ENCODE results near the gene MAPK10.

Gene MAPK10

DNA sequence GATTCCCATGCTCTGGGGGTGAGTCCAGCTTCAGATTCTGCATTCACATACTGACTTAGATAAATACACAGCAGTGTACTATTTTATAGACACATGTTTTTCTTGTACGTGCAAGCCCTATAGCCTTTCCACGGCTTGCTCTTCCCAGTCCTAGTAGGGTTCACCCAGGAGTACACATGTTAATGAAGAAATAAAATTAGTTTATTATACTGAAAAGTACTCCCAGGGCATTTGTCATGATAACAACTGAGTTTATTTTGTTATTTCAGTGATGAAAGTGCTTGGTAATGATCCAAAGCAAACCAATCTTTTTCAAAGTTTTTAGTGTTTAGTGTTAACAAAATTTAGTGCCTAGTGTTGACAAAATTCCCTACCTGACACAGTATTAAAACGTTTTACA lies 21.3 kb downstream of the MAPK10 start:
- no peak for DNase-seq

DNA sequence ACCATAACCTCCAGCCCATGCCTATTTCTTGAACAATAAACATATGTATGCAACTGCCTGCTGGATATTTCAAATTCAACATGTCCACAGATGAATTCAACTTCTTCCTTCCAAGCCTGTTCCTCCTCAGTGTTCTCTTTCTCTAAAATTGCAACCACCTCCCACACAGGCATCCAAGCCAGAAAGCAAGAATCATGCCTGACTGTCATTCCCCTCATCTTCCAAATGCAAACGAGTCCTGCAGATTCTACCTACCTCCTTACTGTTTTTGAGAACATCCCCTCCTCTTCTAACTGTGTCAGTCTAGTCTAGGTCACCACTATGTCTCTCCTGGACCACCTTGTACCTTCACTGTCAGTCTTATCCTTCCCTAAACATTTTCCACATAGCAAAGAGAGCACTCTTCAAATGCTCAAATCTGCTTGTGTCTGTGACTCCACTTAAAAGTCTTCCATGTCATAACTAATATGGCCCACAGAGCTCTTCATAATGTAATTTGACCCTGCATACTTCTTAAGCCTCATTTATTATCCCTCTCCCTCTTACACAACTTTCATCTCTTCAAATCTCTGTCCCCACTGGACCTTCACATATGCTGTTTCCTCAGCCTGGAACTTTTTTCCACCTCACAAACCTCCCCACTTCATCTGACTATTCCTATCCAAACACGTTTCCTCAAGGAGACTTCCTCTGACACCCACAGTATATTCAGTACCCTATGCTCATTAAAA lies 25.7 kb downstream of the MAPK10 start:
- DNase-seq: no peak

DNA sequence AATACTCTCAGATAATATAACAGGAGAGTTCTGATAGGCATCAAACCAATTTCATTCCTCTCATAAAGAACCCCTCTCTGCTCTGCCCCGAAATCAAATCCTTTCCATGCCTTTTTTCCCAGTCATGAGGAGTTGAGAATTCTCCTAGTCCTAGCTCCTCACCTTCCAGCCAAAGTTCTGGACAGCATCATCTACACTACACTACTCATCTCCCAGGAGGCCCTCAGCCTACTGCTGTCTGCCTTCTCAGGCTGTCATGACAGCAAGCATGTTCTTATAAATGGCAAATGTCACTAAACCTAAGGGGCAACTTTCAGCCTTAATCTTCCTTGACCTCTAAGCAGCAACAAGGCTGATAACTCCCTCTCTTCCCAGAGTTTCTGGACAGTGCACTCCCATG lies 26.6 kb downstream of the MAPK10 start:
- DNase-seq: no peak

DNA sequence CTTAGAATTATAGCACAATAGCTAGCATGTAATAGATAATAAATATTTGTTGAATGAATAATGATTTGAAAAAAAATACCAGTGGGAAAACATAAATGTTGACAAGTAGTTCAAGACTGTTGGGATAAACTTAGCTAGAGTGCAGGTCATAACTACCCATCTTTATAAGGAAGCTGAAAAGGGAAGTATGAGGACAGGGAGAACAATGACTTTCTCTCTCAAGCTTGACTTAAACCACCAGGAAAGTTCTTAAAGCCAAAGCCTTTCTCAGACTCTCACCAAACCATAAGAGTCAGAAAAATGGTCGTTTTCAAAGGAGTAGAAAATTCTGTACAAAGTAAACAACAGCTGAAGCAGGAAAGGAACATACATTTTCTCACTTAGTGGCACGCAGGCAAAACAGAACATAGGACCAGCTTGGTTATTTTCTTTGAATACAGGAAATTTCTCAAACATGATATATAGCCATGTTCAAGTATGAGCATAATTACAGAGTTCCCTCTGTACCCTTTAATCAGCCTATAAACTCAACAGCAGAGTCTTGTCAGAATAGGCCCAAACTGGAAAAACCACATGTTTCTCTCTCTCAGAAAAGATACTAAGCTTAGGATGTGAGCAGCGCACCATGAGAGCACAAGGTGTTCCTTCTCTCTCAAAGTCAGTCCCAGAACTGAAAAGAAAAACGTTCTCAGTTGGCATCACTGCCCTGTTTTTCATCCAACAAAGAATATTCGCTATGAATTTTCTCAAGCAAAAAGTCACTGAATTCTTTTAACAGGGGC lies 28.7 kb downstream of the MAPK10 start:
- peak; percentile 35 to 45 for DNase-seq

DNA sequence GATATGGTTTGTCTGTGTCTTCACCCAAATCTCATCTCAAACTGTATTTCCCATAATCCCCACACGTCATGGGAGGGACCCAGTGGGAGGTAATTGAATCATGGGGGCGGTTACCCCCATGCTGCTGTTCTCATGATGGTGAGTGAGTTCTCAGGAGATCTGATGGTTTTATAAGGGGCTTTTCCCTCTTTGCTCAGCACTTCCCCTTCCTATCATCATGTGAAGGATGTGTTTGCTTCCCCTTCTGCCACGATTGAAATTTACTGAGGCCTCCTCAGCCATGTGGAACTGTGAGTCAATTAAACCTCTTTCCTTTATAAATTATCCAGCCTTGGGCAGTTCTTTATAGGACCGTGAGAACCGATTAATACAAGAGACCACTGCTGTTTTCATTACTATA lies 29.4 kb downstream of the MAPK10 start:
- DNase-seq: peak; percentile 42 to 61

DNA sequence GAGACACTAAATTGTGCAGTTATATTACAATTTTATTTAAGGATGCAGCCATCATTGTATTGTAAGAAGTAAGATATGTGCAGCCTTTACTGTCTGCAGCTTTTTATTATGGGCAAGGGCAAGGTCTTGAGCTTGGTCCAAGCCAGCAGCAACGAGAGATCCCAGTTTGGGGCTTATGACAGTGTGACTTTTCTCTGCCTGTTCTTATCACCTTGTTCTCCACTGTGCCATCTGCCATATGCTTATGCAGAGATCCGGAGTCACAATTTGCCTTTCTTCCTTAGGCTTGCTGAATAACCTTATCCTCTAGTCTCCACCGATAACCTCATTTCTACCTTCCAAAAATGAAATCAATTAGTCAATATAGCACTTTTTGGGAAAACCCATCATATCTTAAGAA lies 30.4 kb downstream of the MAPK10 start:
- no peak for DNase-seq

DNA sequence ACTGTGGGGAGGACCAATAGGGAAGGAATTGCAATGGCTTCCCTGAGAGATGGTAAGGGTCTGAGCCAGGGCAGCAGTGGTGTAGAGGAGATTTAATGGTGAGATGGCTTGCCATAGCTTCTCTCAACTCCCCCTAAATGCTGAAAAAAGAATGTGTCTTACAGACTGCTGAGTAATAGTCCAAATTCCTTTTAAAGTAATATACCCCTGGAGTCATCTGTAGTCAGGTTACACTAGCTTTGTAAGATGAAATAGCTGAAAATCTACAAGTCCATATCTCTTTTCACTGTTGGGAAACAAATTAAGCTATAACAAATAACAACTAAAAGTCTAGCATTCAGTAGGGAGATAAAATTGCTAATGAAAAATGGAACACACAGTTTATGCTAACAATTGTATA lies 33.5 kb downstream of the MAPK10 start:
- DNase-seq: no peak

DNA sequence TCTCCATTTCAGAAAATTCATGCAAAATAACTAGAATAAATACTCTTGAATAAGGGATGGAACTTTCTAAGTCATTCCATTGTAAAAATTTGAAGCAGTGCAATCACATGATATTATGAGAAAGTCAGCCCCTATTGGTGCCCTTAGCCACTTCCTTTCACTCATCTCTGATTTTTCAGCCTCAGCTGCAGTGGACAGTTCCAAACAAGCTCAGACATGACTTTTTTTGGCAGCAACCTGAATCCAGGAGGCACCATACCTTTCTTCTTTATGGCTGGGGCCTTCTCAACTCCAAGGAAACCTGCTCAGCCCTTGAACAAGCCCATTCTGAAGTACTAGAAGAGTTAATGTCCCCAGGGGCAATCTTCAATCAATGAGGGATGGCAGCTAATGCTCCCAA lies 40.5 kb downstream of the MAPK10 start:
- DNase-seq: no peak

DNA sequence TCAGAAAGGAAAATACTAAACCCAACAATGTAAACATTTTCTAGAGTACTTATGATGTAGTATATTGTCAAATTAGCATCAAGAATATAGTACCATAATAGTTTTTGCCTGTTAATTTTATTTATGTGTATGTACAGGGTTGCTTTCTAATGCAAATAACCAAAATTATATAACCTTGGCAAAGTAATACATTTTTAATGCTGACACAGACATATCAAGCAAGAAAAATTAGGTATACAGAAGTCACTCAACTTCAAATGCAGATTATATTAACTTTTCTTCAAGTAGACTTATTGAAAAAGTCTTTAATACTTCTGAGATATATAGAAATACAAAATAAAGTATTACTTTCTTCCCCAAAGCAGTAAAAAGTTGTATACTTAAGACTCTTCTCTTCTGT lies 44.3 kb downstream of the MAPK10 start:
- no peak for DNase-seq

DNA sequence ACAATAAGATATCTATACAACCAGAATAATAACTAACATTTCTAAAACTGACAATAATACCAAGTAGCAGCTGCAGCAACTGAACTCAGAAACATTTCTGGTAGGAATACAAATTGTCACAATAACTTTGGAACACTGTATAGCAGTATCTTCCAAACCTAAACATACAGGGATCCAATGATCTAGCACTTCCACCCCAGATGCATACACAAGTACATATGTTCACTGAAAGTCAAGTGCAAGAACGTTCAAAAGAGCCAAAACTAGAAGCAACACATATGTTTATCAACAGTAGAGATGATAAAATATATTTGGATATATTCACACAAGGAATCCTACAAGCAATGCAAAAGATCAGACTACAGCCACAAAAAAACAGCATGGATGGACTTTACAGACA lies 46.2 kb downstream of the MAPK10 start:
- DNase-seq: no peak

DNA sequence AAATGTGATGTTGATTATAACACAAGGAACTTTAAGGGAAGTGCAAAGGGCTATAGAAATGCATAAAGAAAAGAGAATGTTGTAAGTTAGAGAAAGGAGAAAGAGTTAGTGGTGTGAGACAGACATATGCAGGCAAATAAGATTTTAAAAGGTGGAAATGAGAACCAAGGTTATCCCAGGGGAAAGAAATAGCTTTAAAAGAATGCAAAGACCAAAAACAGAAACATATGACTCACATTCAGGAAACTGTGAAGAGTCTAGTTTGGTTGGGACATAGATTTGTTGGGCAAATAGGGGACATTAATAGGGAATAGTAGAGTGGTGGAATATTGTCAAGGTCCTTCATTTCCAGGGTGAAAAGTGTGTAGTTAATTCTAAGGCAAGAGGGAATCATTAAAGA lies 52.4 kb downstream of the MAPK10 start:
- DNase-seq: no peak

DNA sequence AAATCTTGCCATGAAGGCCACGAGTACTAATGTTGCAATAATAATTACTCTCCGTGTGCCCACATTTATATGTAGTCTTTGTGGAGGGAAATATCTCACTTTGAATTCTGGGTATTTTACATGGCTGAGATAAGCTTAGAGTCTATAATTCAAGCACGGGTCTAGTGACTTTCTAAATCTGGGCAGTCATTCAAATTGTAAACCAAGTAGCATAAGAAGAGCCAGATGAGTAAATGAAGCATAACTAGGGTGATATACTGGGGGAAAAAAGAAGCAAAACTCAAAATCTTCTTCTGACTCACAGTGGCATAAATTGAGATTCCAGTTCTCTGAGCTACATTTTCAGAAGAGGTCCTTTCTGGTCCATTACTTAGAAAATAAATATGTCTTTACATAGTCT lies 53.0 kb downstream of the MAPK10 start:
- no peak for DNase-seq

DNA sequence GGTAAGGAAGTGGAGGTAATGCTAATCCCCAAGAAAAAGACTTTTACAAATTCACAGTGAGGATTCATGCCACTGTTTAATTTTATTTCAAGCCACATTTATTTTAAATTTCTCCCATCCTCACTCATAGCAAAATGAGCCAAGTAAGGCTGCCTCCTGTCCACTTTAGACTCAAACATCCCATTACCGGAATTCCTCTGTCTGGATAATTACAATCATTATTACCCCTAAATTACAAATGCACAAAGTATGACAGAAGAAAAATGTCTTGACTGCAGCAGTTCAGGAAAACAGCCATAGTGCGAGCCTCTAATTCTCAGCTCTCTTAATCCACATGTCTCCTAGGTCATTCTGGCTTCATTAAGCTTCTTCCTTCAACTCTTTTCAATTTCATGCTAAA lies 57.0 kb downstream of the MAPK10 start:
- DNase-seq: no peak

DNA sequence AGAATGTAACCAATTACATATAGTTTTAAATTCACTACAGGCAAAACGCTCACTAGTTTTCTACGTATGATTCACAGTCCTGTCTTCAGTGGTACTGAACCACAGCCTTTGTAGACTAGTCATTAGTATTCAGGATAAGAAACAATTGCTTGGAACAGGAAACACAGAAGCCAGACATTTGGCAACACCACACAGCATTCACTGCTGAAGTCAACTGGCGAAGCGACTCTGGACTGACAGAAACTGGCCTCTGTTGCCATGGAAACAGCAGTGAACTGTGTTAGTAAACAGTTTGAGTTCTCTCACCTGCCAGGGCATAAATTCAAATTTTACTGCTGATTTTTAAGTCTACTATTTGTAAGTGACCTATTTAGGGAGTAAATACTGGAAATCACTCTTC lies 57.6 kb downstream of the MAPK10 start:
- DNase-seq: no peak

DNA sequence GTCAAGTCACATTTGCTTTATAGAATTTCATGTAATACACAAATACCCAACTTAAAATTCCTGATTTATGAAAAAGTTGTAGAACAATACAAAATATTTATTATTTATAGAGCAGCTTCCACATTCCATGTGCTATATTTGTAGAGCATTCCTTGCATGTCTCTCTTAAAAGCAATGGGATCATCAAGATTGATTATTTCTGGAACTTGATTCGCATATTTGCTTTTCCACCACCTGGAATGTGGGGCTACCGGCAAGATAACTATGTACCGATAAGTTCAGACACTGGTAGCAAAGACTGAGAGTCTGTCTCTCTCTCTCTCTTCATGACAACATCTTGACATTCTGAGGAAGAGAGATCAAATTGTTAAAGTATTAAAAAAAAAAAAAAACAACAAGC lies 59.3 kb downstream of the MAPK10 start:
- DNase-seq: no peak

DNA sequence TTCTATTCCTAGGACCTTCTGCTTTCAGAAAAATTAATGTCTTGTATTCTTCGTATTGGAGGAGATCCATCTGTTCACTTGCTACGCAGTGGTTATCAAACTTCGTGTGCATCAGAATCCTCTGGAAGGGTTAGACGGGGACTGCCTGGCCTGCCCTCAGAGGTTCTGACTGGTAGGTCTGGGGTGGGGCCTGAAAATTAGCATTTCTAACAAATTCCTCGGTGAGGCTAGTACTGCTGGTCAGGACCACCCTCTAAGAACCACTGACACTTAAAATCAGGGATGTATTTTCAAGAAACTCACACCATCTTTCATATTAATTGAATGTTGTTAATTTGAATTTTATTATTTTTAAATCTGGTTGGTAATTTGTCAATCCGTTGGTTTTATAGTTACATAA lies 63.0 kb downstream of the MAPK10 start:
- DNase-seq: no peak

DNA sequence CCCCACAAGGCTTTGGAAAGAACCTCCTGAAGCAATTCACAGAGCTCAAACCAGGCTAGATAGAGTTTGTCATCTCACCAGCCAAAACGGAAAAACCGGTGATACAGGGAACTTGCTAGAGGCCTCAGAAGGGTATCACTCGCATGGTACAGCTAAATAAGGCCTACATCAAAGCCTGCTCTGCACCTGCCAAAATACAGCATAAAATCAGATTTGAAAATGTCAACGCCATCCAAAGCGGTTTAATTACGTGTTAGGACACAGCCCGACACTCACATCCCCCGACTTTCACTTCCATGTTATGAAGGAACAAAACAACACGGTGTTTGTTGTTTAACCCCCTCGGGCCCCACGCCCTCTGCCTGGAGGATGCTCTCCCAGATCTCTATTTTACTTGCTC lies 65.0 kb downstream of the MAPK10 start:
- DNase-seq: no peak

DNA sequence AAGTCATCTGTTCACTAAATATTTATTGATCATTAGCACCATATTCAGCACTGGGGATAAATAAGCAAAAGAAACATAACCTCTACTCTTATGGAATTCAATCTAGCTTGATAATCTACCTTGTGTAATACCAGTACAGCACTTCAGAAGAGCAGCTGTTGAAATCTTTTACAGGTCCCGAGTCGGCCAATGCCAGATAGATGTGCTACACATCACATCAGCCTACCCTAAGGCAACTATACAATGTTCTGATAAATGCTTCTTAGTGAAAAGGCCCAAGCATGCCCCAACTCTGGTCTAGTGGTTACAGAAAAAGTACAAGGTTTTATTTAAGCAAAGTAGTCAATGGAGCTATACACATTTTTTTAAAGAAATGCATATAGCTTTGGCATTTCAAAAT lies 68.7 kb downstream of the MAPK10 start:
- no peak for DNase-seq

DNA sequence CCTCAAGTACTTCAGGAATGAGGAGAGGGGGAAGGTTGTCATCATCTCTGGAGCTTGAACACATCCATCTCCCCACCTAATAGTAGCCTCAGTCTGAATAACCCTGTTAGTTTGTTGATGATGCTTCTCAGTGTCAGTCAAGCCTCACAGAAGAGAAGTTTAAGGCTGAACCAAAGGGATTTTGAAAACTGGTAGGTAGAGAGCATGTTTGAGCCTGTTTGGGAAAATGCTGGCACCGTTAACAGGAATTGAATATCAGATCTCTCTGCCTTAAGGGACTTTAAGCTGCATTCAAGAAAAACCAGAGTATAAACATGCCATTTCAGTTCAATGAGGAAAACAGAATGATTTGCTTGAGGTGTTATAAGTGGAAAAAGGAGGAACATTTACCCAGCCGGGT lies 73.1 kb downstream of the MAPK10 start:
- no peak for DNase-seq

DNA sequence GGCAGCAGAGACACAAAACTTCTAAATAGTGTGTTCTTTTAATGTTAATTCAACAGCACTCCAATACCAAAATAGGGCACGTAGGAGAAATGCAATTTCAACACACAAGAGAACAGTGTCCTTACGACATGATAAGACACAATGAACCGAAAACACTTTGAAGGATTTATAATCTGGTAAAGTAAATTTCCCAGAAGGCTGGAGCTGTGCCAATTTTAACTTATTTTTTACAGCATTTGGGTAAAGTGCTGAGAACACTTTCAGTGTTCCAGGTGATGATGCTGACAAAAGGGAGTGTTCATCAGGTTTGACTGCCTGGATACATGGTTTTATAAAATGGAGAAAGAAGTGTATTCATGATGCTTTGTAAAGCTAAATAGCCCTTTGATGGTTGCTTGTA lies 76.5 kb downstream of the MAPK10 start:
- no peak for DNase-seq

DNA sequence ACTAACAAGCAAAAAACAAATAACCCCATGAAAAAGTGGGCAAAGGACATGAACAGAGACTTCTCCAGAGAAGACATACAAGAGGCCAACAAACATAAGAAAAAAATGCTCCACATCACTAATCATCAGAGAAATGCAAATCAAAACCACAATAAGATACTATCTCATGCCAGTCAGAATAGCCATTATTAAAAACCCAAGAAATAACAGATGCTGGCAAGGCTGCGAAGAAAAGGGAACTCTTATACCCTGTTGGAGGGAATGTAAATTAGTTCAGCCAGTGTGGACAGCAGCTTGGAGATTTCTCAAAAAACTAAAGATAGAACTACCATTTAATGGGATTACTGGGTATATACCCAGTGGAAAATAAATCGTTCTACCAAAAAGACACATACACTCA lies 79.6 kb downstream of the MAPK10 start:
- no peak for DNase-seq

DNA sequence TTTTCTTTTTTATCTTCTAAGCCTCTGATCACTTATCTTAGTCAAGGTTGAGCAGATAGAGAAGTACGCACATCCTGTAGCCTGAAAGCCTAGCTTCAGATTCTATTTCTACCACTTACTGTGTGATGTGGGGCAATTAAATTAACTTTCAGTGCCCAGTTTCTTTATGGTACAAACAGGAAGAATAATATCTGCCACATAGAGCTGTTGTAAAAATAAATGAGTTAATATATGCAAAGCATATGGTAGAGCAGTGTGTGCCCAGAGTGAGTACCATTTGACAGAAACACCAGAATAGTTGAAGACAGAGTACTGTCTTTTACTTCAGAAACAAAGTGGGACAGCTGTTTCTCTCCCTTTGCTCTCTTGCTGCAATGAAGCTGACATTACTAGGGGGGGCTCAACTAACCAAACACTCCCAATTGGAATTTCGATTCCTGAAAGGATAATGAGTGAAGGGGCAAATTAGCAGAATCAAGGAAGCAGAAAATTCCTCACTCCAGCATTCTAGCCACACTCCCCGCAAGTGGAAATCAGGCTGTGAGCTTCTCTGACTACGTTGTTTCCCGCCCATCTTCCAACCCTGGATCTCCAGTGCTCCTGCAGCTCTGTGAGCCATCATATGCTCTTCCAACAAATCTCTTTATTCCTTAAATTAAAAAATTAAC lies 80.4 kb downstream of the MAPK10 start:
- no peak for DNase-seq

DNA sequence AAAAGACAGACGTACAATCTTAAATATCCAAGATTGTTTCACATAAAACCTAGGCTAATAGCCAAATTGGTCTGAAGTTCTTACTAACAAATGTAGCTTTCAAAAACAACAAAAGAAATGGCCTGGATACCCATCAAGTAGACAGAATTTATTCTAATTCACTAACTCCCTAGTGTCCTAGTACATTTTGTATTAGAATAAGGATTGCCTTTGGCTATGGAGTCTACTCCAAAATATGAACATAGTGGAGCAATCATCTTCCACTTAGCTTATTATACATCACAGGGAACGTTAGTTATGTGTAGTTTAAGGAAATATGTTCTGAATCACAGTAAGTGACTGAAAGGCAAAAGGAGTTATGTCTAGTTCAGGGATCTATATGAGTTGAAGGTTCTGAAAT lies 81.7 kb downstream of the MAPK10 start:
- no peak for DNase-seq

DNA sequence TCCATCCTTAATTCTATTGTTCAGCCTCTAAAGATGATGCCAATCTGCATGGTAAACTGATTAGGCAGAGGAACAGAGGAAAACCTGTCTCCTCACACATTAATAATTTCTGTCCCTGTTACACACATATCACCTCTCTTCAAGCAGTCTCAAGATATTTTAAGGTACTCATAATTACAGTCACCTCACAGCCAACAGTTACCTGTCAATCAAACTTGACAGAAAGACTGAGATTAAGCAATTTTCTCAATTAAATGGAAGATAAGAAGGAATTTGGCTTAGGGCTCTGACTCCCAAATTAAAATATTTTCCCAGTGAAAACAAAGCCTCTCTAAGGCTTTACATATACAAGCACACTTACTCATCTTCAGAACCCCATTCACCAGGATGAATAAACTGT lies 85.2 kb downstream of the MAPK10 start:
- no peak for DNase-seq

Data from inflammatory macrophage treated with lipopolysaccharide for 1 hour (primary cell).